SK-N-SH (cell line): ENCODE data around the gene BCL7B. TPM values are rescaled to one million over a fixed set of nuclear protein-coding genes. Genes with fewer than 3 reads are reported as not detected.

Experiments used
- CTCF ChIA-PET: fragments of 300-600, 350-600 bp; formaldehyde crosslinking; extraction: SDS; loops from one replicate; lab custom pipeline; 2021; lab: Yijun Ruan, JAX
- POLR2A ChIA-PET: fragments of 350-600 bp; sonication (Branson Sonifier 250); formaldehyde crosslinking; extraction: SDS; loops from one replicate; lab custom pipeline; 2020; ENCODE audit warnings: antibody characterized with exemption, inconsistent platforms; lab: Yijun Ruan, JAX
- DNase-seq: peaks from one replicate; pipeline ENCODE4 v3.0.0; 2012
- H2AFZ ChIP-seq: fragments of 200-600 bp; sonication (generic); 2 replicates; pipeline ENCODE4 v1.8.1; 2016; ENCODE audit warnings: antibody characterized with exemption, mild to moderate bottlenecking, low read depth
- H3F3A ChIP-seq: fragments of 200-600 bp; sonication (generic); replicated peaks from 2 replicates; pipeline ENCODE3; 2016; ENCODE audit warnings: antibody characterized with exemption, mild to moderate bottlenecking; ENCODE audit not compliant: insufficient read depth
- H3K27ac ChIP-seq, 2 experiments: fragments of 200-500 bp in 1 of 2; fragments of 200-600 bp in 1 of 2; sonication (Bioruptor generic) in 1 of 2; sonication (generic), shearing (Covaris generic) in 1 of 2; 2 replicates each; pipeline versions ENCODE4 v1.5.1 to v1.6.1; 2014 to 2016; ENCODE audit warnings: low read depth in 2 of 2, inconsistent platforms in 1 of 2, low read length in 1 of 2, mild to moderate bottlenecking in 1 of 2, mixed read lengths in 1 of 2
- H3K27me3 ChIP-seq: fragments of 200-600 bp; sonication (generic), shearing (Covaris generic); 2 replicates; pipeline ENCODE4 v1.6.1; 2016; ENCODE audit warnings: mixed run types; ENCODE audit not compliant: insufficient read depth
- H3K36me3 ChIP-seq, 2 experiments: fragments of 200-500 bp in 1 of 2; fragments of 200-600 bp in 1 of 2; sonication (Bioruptor generic) in 1 of 2; sonication (generic) in 1 of 2; replicated peaks in 1 of 2; 2 replicates each; pipeline versions ENCODE3 to v1.5.1; 2014 to 2016; ENCODE audit warnings: low read length in 1 of 2, mild to moderate bottlenecking in 1 of 2; ENCODE audit not compliant: insufficient read depth in 2 of 2, control insufficient read depth in 1 of 2
- H3K4me1 ChIP-seq, 2 experiments: fragments of 200-500 bp in 1 of 2; fragments of 200-600 bp in 1 of 2; sonication (Bioruptor generic) in 1 of 2; sonication (generic), shearing (Covaris generic) in 1 of 2; 2 replicates each; pipeline versions ENCODE4 v1.5.1 to v1.6.1; 2014 to 2016; ENCODE audit warnings: low read depth in 1 of 2, low read length in 1 of 2, mixed run types in 1 of 2; ENCODE audit not compliant: insufficient read depth in 2 of 2, control insufficient read depth in 1 of 2
- H3K4me2 ChIP-seq: fragments of 200-600 bp; sonication (generic), shearing (Covaris generic); 2 replicates; pipeline ENCODE4 v1.6.1; 2017; ENCODE audit warnings: mixed run types
- H3K4me3 ChIP-seq, 2 experiments: fragments of 200-500 bp in 1 of 2; fragments of 200-600 bp in 1 of 2; sonication (Bioruptor generic) in 1 of 2; sonication (generic), shearing (Covaris generic) in 1 of 2; 2 replicates each; pipeline versions ENCODE4 v1.5.1 to v1.8.1; 2014 to 2016; ENCODE audit warnings: low read depth in 2 of 2, inconsistent platforms in 1 of 2, low read length in 1 of 2, mild to moderate bottlenecking in 1 of 2, mixed read lengths in 1 of 2, moderate library complexity in 1 of 2
- H3K79me2 ChIP-seq: fragments of 200-600 bp; sonication (generic); 2 replicates; pipeline ENCODE4 v1.8.1; 2017; ENCODE audit warnings: mild to moderate bottlenecking; ENCODE audit not compliant: insufficient read depth
- H3K9ac ChIP-seq: fragments of 200-600 bp; sonication (generic); 2 replicates; pipeline ENCODE4 v1.6.1; 2017; ENCODE audit warnings: mixed run types
- H3K9me2 ChIP-seq: fragments of 200-600 bp; sonication (generic); 2 replicates; pipeline ENCODE4 v1.6.1; 2017; ENCODE audit warnings: mixed run types
- H3K9me3 ChIP-seq: fragments of 200-600 bp; sonication (generic); 2 replicates; pipeline ENCODE4 v1.6.1; 2017; ENCODE audit warnings: mixed run types, mild to moderate bottlenecking, moderate library complexity
- H4K20me1 ChIP-seq: fragments of 200-600 bp; sonication (generic); 2 replicates; pipeline ENCODE4 v1.6.1; 2017; ENCODE audit warnings: mild to moderate bottlenecking, mixed run types; ENCODE audit not compliant: insufficient read depth
- EZH2phosphoT487 ChIP-seq: fragments of 200-600 bp; sonication (generic); IDR thresholded peaks from 2 replicates; pipeline ENCODE4 v1.6.1; 2017; ENCODE audit warnings: low read depth, mixed run types, mild to moderate bottlenecking, antibody characterized with exemption, moderate library complexity, borderline replicate concordance
- FOXM1 ChIP-seq: IDR thresholded peaks from 2 replicates; pipeline ENCODE4 v1.4.0; 2012; ENCODE audit warnings: low read depth, mild to moderate bottlenecking
- GATA2 ChIP-seq: sonication (generic); formaldehyde crosslinking; IDR thresholded peaks from 2 replicates; pipeline ENCODE4 v1.5.0; 2020; ENCODE audit warnings: mild to moderate bottlenecking, missing genetic modification reagents
- JUND ChIP-seq: IDR thresholded peaks from 2 replicates; pipeline ENCODE4 v1.4.0; 2012
- MEF2A ChIP-seq: IDR thresholded peaks from 2 replicates; pipeline ENCODE4 v1.4.0; 2012; ENCODE audit warnings: low read depth, borderline replicate concordance
- NFIC ChIP-seq: IDR thresholded peaks from 2 replicates; pipeline ENCODE4 v1.4.0; 2012; ENCODE audit warnings: borderline replicate concordance
- POLR2AphosphoS5 ChIP-seq: IDR thresholded peaks from 2 replicates; pipeline ENCODE4 v1.6.1; 2012; ENCODE audit warnings: low read depth, low read length
- RCOR1 ChIP-seq: fragments of 150-350 bp; IDR thresholded peaks from 2 replicates; pipeline ENCODE4 v1.6.1; 2017; ENCODE audit warnings: antibody characterized with exemption, low read length
- SIN3A ChIP-seq: IDR thresholded peaks from 2 replicates; pipeline ENCODE4 v1.6.1; 2012; ENCODE audit warnings: low read depth, mild to moderate bottlenecking, low read length, moderate library complexity, borderline replicate concordance
- SMC3 ChIP-seq: IDR thresholded peaks from 2 replicates; pipeline ENCODE4 v1.6.1; 2012; ENCODE audit warnings: low read depth, low read length, improper control_type of control experiment
- TCF12 ChIP-seq: IDR thresholded peaks from 2 replicates; pipeline ENCODE4 v1.4.0; 2012
- WGBS: methylation state at CpG from one replicate; pipeline ENCODE4 v1.1.6; 2017; ENCODE audit warnings: low lambda C conversion rate; 5-methylcytosine and 5-hydroxymethylcytosine counted together
- polyA plus RNA-seq, 3 experiments: library from polyadenylated mRNA; depleted of rRNA; stranded (reverse); fragments of >200 nt; gene quantifications; 2 replicates each; pipeline ENCODE4 v1.2.3, GENCODE V29; 2012
- TF ChIP-seq, protein P1 (sequence below): IDR thresholded peaks from 2 replicates; pipeline ENCODE4 v1.4.0; 2012; ENCODE audit warnings: low read depth
- TF ChIP-seq, protein P2 (sequence below): IDR thresholded peaks from 2 replicates; pipeline ENCODE4 v1.6.1; 2012; ENCODE audit warnings: mild to moderate bottlenecking, low read depth, low read length, moderate library complexity
- TF ChIP-seq, protein P3 (sequence below): fragments of 150-350 bp; IDR thresholded peaks from 2 replicates; pipeline ENCODE4 v1.6.1; 2017; ENCODE audit warnings: antibody characterized with exemption, low read length, low read depth, borderline replicate concordance

BCL7B gene
- polyA plus RNA-seq, 1 of the 3 experiments (the other 2 are of a cell fraction): 114 TPM

DNA sequence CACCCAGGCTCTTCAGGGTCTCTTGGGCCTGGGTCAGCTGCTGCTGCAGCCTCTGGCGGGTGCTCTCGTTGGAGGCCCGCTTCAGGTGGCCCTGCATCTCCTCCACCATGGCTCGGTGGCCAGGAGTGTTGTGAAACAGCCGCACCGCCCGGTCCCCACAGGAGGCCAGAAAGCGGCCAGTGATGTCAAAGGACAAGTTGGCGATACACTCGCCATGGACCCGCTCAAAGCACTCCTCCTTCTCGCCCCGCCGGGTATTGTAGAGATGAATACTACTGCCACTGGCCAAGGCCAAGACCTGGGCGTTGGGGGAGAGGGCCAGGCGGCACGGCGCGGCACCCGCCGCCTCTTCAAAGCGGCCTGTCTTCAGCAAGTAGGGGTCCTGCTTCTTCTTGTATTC is 13.0 kb upstream of the BCL7B start:
- CTCF ChIA-PET: no interaction called here
- POLR2A ChIA-PET: no interaction called here
- H4K20me1 ChIP-seq: peaks cover 24% of the 10 kb centered on the region
- no peaks in the 10 kb centered on the region for H3K9me3 ChIP-seq
- H3K36me3 ChIP-seq: peaks cover 55 to 65% of the 10 kb centered on the region in 2 experiments
- H3K4me3 ChIP-seq: no peak overlapping the region
- WGBS: 96% methylated on average over 22 of the region's 22 CpGs
- H3K27me3 ChIP-seq: no peaks in the 10 kb centered on the region
- no peak overlapping the region for H3K27ac ChIP-seq
- no peaks in the 10 kb centered on the region for H3K9me2 ChIP-seq
- no peak for DNase-seq
- TF ChIP-seq MEF2A (no peak), SIN3A (no peak), TCF12 (no peak), SMC3 (no peak), JUND (no peak), RCOR1 (no peak), NFIC (no peak), FOXM1 (no peak), GATA2 (CRISPR knock-in tag) (no peak), POLR2AphosphoS5 (no peak), EZH2phosphoT487 (no peak)
- TF ChIP-seq, protein P1, sequence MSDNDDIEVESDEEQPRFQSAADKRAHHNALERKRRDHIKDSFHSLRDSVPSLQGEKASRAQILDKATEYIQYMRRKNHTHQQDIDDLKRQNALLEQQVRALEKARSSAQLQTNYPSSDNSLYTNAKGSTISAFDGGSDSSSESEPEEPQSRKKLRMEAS: no peak
- TF ChIP-seq, protein P2, sequence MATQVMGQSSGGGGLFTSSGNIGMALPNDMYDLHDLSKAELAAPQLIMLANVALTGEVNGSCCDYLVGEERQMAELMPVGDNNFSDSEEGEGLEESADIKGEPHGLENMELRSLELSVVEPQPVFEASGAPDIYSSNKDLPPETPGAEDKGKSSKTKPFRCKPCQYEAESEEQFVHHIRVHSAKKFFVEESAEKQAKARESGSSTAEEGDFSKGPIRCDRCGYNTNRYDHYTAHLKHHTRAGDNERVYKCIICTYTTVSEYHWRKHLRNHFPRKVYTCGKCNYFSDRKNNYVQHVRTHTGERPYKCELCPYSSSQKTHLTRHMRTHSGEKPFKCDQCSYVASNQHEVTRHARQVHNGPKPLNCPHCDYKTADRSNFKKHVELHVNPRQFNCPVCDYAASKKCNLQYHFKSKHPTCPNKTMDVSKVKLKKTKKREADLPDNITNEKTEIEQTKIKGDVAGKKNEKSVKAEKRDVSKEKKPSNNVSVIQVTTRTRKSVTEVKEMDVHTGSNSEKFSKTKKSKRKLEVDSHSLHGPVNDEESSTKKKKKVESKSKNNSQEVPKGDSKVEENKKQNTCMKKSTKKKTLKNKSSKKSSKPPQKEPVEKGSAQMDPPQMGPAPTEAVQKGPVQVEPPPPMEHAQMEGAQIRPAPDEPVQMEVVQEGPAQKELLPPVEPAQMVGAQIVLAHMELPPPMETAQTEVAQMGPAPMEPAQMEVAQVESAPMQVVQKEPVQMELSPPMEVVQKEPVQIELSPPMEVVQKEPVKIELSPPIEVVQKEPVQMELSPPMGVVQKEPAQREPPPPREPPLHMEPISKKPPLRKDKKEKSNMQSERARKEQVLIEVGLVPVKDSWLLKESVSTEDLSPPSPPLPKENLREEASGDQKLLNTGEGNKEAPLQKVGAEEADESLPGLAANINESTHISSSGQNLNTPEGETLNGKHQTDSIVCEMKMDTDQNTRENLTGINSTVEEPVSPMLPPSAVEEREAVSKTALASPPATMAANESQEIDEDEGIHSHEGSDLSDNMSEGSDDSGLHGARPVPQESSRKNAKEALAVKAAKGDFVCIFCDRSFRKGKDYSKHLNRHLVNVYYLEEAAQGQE: no peak
- TF ChIP-seq, protein P3, sequence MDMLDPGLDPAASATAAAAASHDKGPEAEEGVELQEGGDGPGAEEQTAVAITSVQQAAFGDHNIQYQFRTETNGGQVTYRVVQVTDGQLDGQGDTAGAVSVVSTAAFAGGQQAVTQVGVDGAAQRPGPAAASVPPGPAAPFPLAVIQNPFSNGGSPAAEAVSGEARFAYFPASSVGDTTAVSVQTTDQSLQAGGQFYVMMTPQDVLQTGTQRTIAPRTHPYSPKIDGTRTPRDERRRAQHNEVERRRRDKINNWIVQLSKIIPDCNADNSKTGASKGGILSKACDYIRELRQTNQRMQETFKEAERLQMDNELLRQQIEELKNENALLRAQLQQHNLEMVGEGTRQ: no peak
- TF ChIP-seq, all 33 proteins: peak for 0
- Histone ChIP-seq H3K79me2 (peaks cover 30% of the 10 kb centered on the region), H3K9ac (no peak overlapping the region), H3F3A (peaks cover 24% of the 10 kb centered on the region), H3K4me1 (no peaks in the 10 kb centered on the region), H3K4me2 (no peak overlapping the region), H2AFZ (no peak overlapping the region)
